HUES6 (cell line): Measurements from ENCODE around the gene ANKRD34A.

Source experiments
- H3K27ac ChIP-seq: 2 replicates; pipeline ENCODE4 v1.7.0; 2013; ENCODE audit warnings: low read depth, mild to moderate bottlenecking, low read length, inconsistent platforms
- H3K27me3 ChIP-seq: 2 replicates; pipeline ENCODE4 v1.6.1; 2013; ENCODE audit warnings: low read length; ENCODE audit not compliant: control insufficient read depth, insufficient read depth
- H3K36me3 ChIP-seq: 2 replicates; pipeline ENCODE4 v1.6.1; 2013; ENCODE audit warnings: low read length; ENCODE audit not compliant: control insufficient read depth, insufficient read depth
- H3K4me1 ChIP-seq: 2 replicates; pipeline ENCODE4 v1.6.1; 2013; ENCODE audit warnings: low read length; ENCODE audit not compliant: control insufficient read depth, insufficient read depth
- H3K4me3 ChIP-seq: 2 replicates; pipeline ENCODE4 v1.5.1; 2013; ENCODE audit warnings: low read depth, low read length
- H3K9ac ChIP-seq: one replicate; pipeline ENCODE4 v1.6.1; 2013; ENCODE audit warnings: mild to moderate bottlenecking, low read length
- H3K9me3 ChIP-seq: 2 replicates; pipeline ENCODE4 v1.6.1; 2013; ENCODE audit warnings: low read depth, low read length; ENCODE audit not compliant: control insufficient read depth, insufficient read depth

Gene ANKRD34A

GRCh38 chr1:145962157-145963102 is 1.9 kb downstream of the ANKRD34A start:
- peak overlapping the region; percentile 25 for H3K9ac ChIP-seq
- peaks cover 30% of the 10 kb centered on the region for H3K4me1 ChIP-seq

GRCh38 chr1:145961425-145962156 is 2.8 kb downstream of the ANKRD34A start:
- peak overlapping the region; percentile 30 for H3K9ac ChIP-seq
- no peaks in the 10 kb centered on the region for H3K36me3 ChIP-seq
- no peaks in the 10 kb centered on the region for H3K9me3 ChIP-seq
- peaks cover 30% of the 10 kb centered on the region for H3K4me1 ChIP-seq
- H3K4me3 ChIP-seq = peak overlapping the region; percentile 83
- H3K27ac ChIP-seq = no peak overlapping the region
- H3K27me3 ChIP-seq = peaks cover 68% of the 10 kb centered on the region

More at GRCh38 chr1:145962157-145963102, 1.9 kb downstream of the ANKRD34A start:
- Histone ChIP-seq H3K36me3 (no peaks in the 10 kb centered on the region), H3K9me3 (0 out of 2 replicates have a peak, but pooled peaks cover 2% of the 10 kb centered on the region), H3K27me3 (peaks cover 59% of the 10 kb centered on the region), H3K4me3 (peak overlapping the region; percentile 83), H3K27ac (no peak overlapping the region)

- Histone ChIP-seq H3K27me3 (peaks cover 73% of the 10 kb centered on the region), H3K36me3 (no peaks in the 10 kb centered on the region), H3K4me3 (peak overlapping the region; percentile 83), H3K9ac (peak overlapping the region; percentile 30), H3K27ac (no peak overlapping the region), H3K4me1 (peaks cover 30% of the 10 kb centered on the region), H3K9me3 (no peaks in the 10 kb centered on the region)
Observed at GRCh38 chr1:145961109-145961424, 3.3 kb downstream of the ANKRD34A start.

GRCh38 chr1:145960468-145961108 is 3.8 kb downstream of the ANKRD34A start:
- no peaks in the 10 kb centered on the region for H3K9me3 ChIP-seq
- peak overlapping the region; percentile 30 for H3K9ac ChIP-seq
- peaks cover 78% of the 10 kb centered on the region for H3K27me3 ChIP-seq
- H3K36me3 ChIP-seq = no peaks in the 10 kb centered on the region
- peak overlapping the region; percentile 83 for H3K4me3 ChIP-seq
- H3K27ac ChIP-seq = no peak overlapping the region
- H3K4me1 ChIP-seq = peaks cover 30% of the 10 kb centered on the region

DNA sequence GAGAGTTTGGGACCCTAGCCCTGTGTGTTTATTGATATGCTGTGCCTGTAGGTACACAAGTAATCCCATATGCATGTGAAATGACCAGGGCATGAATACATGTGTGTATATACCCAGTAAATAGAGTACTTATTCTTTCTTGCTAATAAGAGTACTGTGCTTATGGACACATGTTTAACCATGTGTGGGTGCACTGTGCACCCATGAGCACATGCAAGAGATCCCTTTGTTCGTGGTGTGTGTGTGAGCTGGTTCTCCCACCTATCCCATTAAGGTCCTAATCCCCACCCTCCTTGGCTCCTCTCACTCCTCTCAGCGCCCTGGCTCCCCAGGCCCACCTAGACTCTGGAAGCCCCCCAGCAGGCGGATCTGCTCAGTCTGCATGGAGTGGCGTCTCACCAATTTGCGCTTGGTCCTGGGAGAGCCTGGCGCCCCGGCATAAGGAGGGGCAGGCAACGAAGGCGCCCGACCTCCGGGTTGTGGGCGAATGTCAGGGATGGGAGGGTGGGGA is 4.4 kb downstream of the ANKRD34A start:
- H3K9ac ChIP-seq = no peak overlapping the region
- peaks cover 83% of the 10 kb centered on the region for H3K27me3 ChIP-seq
- H3K36me3 ChIP-seq = no peaks in the 10 kb centered on the region
- no peak overlapping the region for H3K27ac ChIP-seq
- peak overlapping the region; percentile 83 for H3K4me3 ChIP-seq
- peaks cover 30% of the 10 kb centered on the region for H3K4me1 ChIP-seq
- H3K9me3 ChIP-seq = no peaks in the 10 kb centered on the region

DNA sequence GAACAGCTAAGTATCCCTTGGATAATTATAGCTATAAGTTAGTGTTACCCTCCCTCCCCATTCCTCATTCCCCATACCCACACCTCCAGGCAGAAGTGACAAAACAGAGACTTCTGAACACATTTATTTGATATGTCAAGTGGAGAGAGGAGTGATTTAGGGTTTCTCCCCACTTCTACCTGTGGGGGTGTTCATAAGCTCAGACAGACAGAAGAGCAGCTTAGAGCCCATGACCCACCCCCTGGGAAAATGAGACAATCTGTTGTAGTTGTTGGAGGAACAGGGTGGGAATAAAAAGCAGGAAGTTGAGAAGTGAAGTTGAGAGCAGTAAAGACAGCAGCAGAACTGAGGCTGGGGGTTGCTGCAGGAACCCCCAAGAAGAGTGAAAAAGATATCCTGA is 5.0 kb downstream of the ANKRD34A start:
- H3K4me1 ChIP-seq = peaks cover 30% of the 10 kb centered on the region
- H3K27ac ChIP-seq = no peak overlapping the region
- no peaks in the 10 kb centered on the region for H3K9me3 ChIP-seq
- peaks cover 84% of the 10 kb centered on the region for H3K27me3 ChIP-seq
- peak overlapping the region; percentile 83; the same call in 1 of the 2 replicates for H3K4me3 ChIP-seq
- no peak overlapping the region for H3K9ac ChIP-seq
- no peaks in the 10 kb centered on the region for H3K36me3 ChIP-seq

- Histone ChIP-seq H3K4me3 (no peak overlapping the region), H3K9me3 (no peaks in the 10 kb centered on the region), H3K27me3 (peaks cover 81% of the 10 kb centered on the region), H3K27ac (no peak overlapping the region), H3K36me3 (no peaks in the 10 kb centered on the region), H3K9ac (no peak overlapping the region), H3K4me1 (peaks cover 26% of the 10 kb centered on the region)
Observed at GRCh38 chr1:145958734-145959133, 5.6 kb downstream of the ANKRD34A start.

GRCh38 chr1:145957443-145958319 is 6.7 kb downstream of the ANKRD34A start, which contains the start of gene LIX1L:
Gene LIX1L (minus strand): TSS chr1:145958017. CDS start chr1:145957927, 90 bp downstream.
- peak within 1 kb of the TSS; percentile 66 for H3K4me3 ChIP-seq
- peaks cover 70% of the 10 kb centered on the region for H3K27me3 ChIP-seq
- H3K36me3 ChIP-seq = no peaks in the 10 kb centered on the region
- H3K27ac ChIP-seq = no peak within 1 kb of the TSS
- H3K9me3 ChIP-seq = no peaks in the 10 kb centered on the region
- H3K9ac ChIP-seq = peak within 1 kb of the TSS; percentile 55
- peaks cover 15% of the 10 kb centered on the region for H3K4me1 ChIP-seq

- peak overlapping the region; percentile 55 for H3K9ac ChIP-seq
- peaks cover 12% of the 10 kb centered on the region; the same call in 1 of the 2 replicates for H3K4me1 ChIP-seq
- peaks cover 63% of the 10 kb centered on the region for H3K27me3 ChIP-seq
- no peaks in the 10 kb centered on the region for H3K9me3 ChIP-seq
- no peaks in the 10 kb centered on the region for H3K36me3 ChIP-seq
- H3K27ac ChIP-seq = no peak overlapping the region
- H3K4me3 ChIP-seq = peak overlapping the region; percentile 66
Observed at GRCh38 chr1:145956781-145957442, 7.5 kb downstream of the ANKRD34A start.
